Measurements from ENCODE around the gene CPA1.
"Not testable (repeated sequence)": the region's sequence is repeated elsewhere in the genome, so short reads cannot be mapped to it uniquely, and the experiment has no call there.

Gene CPA1

DNA sequence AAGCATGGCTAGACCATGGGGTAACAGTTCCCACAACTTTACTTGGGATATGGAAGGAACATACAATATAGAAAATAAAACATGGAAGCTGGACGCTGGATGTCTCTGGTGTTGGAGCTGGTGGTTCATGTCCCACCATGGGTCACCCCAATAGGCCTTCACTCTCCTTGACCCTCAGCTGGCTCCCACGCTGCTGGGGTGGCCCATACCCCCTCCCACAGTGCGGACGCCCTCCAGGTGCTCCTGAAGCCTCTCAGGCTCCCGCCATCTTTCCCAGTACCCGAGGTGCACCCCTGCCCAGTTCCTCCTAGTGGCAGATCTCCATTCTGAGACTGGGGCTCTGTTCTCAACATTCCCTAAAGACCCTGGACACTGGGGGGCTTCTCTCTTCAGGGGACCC, 5.8 kb upstream of the CPA1 start:
- DNase-seq, result no peak

GRCh38 chr7:130376461-130376860, 3.8 kb upstream of the CPA1 start:
- DNase-seq, result not testable (repeated sequence)

DNA sequence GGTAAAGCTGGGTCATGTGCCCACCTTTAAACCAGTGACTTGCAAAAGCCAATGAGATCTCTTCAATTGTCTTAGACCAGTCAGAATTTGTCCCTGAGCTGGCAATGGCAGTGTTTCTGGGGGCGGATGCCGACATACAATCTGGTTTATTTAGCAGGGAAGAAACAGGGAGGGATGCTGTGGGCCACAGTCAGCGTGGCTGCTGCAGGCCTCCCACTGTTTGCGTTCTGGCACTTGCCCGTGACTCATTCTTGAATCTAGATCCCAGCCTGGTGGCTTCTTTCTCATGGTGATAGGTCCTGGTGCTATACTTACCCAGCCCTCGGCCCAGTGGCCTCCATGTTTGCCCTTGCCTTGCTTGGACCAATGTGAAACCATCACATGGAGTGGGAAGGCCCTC, 3.1 kb upstream of the CPA1 start:
- no peak for DNase-seq

DNA sequence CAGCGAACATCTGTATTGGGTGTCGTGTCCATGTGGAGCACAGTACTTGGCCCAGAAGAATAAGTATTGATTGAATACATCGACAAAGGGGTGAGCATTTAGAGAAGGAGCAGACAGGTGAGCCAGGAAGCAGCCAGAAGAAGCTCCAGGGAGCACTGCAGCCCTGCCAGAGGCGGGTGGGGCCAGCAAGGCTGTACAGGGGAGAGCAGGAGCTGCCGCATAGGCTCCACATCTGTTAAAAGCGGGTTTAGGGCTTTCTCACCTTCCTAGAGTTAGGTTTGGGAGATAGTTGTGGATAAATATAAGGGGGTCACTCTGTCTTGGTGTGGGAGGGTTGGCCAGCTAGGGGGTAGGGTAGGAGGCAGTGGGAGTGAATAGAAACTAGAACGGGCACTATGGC, 1.3 kb upstream of the CPA1 start:
- DNase-seq, result no peak

GRCh38 chr7:130379532-130379920, 768 bp upstream of the CPA1 start:
- no peak for DNase-seq

- DNase-seq, result no peak
Measured at GRCh38 chr7:130380861-130381455, 664 bp downstream of the CPA1 start.

DNA sequence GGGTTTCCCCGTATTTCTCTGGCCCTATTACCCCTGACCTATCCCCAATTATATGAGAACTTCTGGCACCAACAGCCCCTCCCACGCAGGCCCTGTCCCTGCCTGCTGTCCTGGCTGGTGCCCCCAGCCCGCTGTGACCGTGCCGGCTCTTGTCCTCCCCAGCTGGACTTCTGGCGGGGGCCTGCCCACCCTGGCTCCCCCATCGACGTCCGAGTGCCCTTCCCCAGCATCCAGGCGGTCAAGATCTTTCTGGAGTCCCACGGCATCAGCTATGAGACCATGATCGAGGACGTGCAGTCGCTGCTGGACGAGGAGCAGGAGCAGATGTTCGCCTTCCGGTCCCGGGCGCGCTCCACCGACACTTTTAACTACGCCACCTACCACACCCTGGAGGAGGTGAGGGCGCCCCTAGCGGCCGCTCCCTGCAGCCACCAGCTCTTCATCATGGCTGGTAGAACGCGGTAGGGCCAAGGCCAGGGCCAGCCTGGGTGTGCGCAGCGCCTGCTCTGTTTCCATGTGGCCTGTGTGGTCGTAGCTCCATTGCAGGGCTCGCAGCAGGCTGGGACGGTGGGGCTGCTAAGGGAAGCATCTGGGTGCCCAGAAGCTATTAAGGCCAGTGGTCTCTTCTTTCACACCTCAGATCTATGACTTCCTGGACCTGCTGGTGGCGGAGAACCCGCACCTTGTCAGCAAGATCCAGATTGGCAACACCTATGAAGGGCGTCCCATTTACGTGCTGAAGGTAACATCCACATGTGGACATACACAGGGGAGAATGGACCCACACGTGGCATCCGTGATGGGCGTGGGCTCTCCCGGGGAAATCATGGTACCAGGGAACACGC, 1.4 kb downstream of the CPA1 start:
- no peak for DNase-seq

DNA sequence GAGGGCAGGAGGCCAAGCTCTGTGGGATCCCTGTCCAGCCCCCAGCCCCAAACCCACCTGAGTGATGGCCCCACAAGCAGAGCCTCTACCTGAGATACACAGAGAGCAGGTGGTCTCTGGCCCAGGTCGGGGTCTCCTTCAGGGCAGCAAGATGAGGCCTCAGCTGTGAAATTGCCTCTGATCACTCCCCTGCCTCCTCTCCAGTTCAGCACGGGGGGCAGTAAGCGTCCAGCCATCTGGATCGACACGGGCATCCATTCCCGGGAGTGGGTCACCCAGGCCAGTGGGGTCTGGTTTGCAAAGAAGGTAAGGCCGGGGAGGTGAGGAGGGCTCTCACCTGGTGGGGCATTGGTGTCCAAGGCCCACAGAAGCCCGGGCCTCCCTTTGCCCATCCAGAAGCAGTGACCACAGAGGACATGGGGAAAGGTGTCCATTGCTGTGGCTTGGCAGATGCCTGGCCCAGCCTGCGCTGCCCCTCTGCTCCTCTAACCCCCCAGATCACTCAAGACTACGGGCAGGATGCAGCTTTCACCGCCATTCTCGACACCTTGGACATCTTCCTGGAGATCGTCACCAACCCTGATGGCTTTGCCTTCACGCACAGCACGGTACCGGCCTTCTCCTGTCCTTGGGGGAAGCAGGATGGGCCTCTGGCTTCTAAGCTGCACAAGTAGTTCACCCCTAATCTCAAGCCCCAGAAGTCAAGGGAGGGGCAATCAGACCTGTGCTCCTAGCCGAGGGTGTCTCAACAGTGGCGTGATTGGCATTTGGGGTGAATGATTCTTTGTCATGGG, 3.1 kb downstream of the CPA1 start:
- DNase-seq, result no peak

GRCh38 chr7:130384371-130384801, 4.1 kb downstream of the CPA1 start:
- no peak for DNase-seq

GRCh38 chr7:130384841-130385599, 4.7 kb downstream of the CPA1 start:
- no peak for DNase-seq

- no peak for DNase-seq
Measured at GRCh38 chr7:130385600-130386066, 5.3 kb downstream of the CPA1 start.

DNA sequence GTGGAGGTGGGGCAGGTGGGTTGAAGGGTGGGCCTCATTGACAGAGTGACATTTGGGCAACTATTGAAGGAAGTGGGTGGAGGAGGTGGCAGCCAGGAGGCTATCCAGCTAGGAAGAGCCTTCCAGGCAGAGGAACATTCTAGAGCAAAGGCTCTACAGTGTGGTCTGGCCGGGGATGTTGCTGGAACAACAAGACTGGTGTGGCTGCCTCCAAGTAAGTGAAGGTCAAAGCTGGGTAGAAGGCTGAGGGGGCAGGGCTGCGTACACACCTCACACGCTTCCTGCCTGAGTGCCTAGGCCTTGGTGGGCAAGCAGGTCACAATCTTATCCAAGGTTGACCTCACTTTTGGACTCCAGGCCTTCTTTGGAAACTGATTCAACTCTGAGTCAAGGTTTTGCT, 6.6 kb downstream of the CPA1 start:
- no peak for DNase-seq

- DNase-seq, result no peak
Measured at GRCh38 chr7:130387306-130387627, 7.0 kb downstream of the CPA1 start.

- DNase-seq, result no peak
Measured at GRCh38 chr7:130387628-130388403, 7.5 kb downstream of the CPA1 start.

DNA sequence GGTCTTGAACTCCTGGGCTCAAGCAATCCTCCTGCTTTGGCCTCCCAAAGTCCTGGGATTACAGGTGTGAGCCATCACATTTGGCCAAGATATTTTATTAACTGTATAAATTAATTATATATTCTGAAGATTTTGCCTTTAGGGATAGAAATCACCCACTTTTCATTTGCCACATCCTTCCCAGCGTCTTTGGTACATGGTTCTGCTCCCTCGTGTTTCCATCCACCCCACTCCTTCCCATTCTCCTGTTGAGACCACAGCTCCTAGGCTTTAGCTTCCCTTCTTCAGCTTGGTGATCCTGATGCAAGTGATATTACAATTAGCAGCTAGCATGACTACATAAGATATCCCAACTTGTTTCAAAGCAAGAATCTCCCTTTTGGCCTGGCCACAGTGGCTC, 8.4 kb downstream of the CPA1 start:
- DNase-seq, result no peak

- no peak for DNase-seq
Measured at GRCh38 chr7:130390486-130390885, 10.2 kb downstream of the CPA1 start.

DNA sequence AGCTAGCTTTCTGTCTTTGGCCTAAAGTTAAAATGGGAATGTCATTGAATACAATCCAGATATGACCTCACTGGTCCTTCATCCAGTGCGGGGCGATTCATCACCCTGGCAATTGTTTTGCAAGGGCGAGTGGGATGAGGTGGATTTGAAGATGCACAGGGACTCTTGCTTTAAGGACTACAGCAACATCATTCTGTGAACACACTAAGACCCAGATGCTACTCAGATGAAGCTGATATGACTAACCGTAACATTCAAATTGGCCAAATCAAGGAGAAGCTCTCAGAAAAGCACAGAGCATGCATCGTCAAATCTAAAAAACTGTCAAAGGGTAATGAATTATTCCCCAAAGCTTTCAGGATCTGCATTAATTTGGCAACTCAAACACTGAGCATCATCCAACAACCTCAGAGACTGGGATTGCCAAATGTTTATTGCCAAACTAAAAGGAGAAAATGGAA, 12.8 kb downstream of the CPA1 start:
- no peak for DNase-seq

- no peak for DNase-seq
Measured at GRCh38 chr7:130393841-130394411, 13.6 kb downstream of the CPA1 start.

- DNase-seq, result peak; percentile 34
Measured at GRCh38 chr7:130394421-130395195, 14.3 kb downstream of the CPA1 start.

DNA sequence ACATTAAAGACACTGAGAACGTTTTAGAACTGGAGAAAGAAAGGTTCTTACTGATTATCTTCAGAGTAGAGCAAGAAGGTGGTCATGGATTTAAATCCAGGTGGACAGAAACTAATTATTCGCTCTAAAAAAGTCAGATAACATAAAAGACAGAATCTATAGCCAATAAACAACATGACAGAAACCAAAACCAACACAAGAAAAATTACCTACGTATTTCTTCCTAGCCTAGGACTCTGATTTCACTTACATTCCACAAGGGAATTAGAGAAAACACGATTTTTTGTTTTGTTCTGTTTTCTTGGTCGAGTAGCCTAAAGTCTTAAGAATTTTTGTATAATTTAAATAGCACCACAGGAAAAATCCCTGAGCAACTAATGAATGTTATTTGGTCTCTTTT, 15.1 kb downstream of the CPA1 start:
- no peak for DNase-seq

GRCh38 chr7:130396109-130396508, 15.8 kb downstream of the CPA1 start:
- DNase-seq, result no peak
